ENCODE data around the gene SEMA5A. TPM values are rescaled to one million over a fixed set of nuclear protein-coding genes. Genes with fewer than 3 reads are reported as not detected.

SEMA5A gene
- total RNA-seq, 1 donor from 2014 or later, result 189 TPM

GRCh38 chr5:9399094-9399493 is 146.8 kb downstream of the SEMA5A start:
- Mint-ChIP-seq H3K36me3 (ENCODE audit: unreplicated experiment) (peaks cover 25% of the 10 kb centered on the region), H3K4me3 (ENCODE audit: unreplicated experiment) (no peak overlapping the region), H3K4me1 (ENCODE audit: unreplicated experiment) (peaks cover 16% of the 10 kb centered on the region), H3K27me3 (ENCODE audit: unreplicated experiment) (no peaks in the 10 kb centered on the region), H3K27ac (ENCODE audit: unreplicated experiment) (no peak overlapping the region), H3K9me3 (ENCODE audit: unreplicated experiment) (peaks cover 10% of the 10 kb centered on the region)
- no peak for TF ChIP-seq CTCF (IDR thresholded peaks at IDR 0.05)
- no peak for DNase-seq (ENCODE audit: extremely low spot score, unreplicated experiment)

GRCh38 chr5:9398227-9398626 is 147.6 kb downstream of the SEMA5A start:
- no peak overlapping the region for H3K4me3 Mint-ChIP-seq (ENCODE audit: unreplicated experiment)
- H3K36me3 Mint-ChIP-seq (ENCODE audit: unreplicated experiment), result peaks cover 25% of the 10 kb centered on the region
- H3K4me1 Mint-ChIP-seq (ENCODE audit: unreplicated experiment), result peaks cover 16% of the 10 kb centered on the region
- TF ChIP-seq CTCF (IDR thresholded peaks at IDR 0.05), result no peak
- DNase-seq (ENCODE audit: extremely low spot score, unreplicated experiment), result no peak
- H3K27me3 Mint-ChIP-seq (ENCODE audit: unreplicated experiment), result no peaks in the 10 kb centered on the region
- peaks cover 10% of the 10 kb centered on the region for H3K9me3 Mint-ChIP-seq (ENCODE audit: unreplicated experiment)
- no peak overlapping the region for H3K27ac Mint-ChIP-seq (ENCODE audit: unreplicated experiment)

GRCh38 chr5:9396285-9396770 is 149.5 kb downstream of the SEMA5A start:
- peaks cover 19% of the 10 kb centered on the region for H3K36me3 Mint-ChIP-seq (ENCODE audit: unreplicated experiment)
- peaks cover 10% of the 10 kb centered on the region for H3K9me3 Mint-ChIP-seq (ENCODE audit: unreplicated experiment)
- TF ChIP-seq CTCF (IDR thresholded peaks at IDR 0.05), result no peak
- H3K4me3 Mint-ChIP-seq (ENCODE audit: unreplicated experiment), result no peak overlapping the region
- peaks cover 16% of the 10 kb centered on the region for H3K4me1 Mint-ChIP-seq (ENCODE audit: unreplicated experiment)
- DNase-seq (ENCODE audit: extremely low spot score, unreplicated experiment), result no peak
- H3K27me3 Mint-ChIP-seq (ENCODE audit: unreplicated experiment), result no peaks in the 10 kb centered on the region
- H3K27ac Mint-ChIP-seq (ENCODE audit: unreplicated experiment), result no peak overlapping the region

- Mint-ChIP-seq H3K27ac (ENCODE audit: unreplicated experiment) (no peak overlapping the region), H3K9me3 (ENCODE audit: unreplicated experiment) (peaks cover 10% of the 10 kb centered on the region), H3K4me3 (ENCODE audit: unreplicated experiment) (no peak overlapping the region), H3K36me3 (ENCODE audit: unreplicated experiment) (peaks cover 16% of the 10 kb centered on the region), H3K27me3 (ENCODE audit: unreplicated experiment) (no peaks in the 10 kb centered on the region), H3K4me1 (ENCODE audit: unreplicated experiment) (peaks cover 16% of the 10 kb centered on the region)
- no peak for DNase-seq (ENCODE audit: extremely low spot score, unreplicated experiment)
- no peak for TF ChIP-seq CTCF (IDR thresholded peaks at IDR 0.05)
These were observed 150.2 kb downstream of the SEMA5A start for GRCh38 chr5:9395706-9396105.

- no peak for TF ChIP-seq CTCF (IDR thresholded peaks at IDR 0.05)
- peaks cover 3% of the 10 kb centered on the region for H3K9me3 Mint-ChIP-seq (ENCODE audit: unreplicated experiment)
- no peaks in the 10 kb centered on the region for H3K27me3 Mint-ChIP-seq (ENCODE audit: unreplicated experiment)
- peaks cover 22% of the 10 kb centered on the region for H3K4me1 Mint-ChIP-seq (ENCODE audit: unreplicated experiment)
- no peak overlapping the region for H3K27ac Mint-ChIP-seq (ENCODE audit: unreplicated experiment)
- DNase-seq (ENCODE audit: extremely low spot score, unreplicated experiment), result no peak
- H3K36me3 Mint-ChIP-seq (ENCODE audit: unreplicated experiment), result peaks cover 10% of the 10 kb centered on the region
- H3K4me3 Mint-ChIP-seq (ENCODE audit: unreplicated experiment), result no peak overlapping the region
These were observed 151.7 kb downstream of the SEMA5A start for GRCh38 chr5:9394221-9394620.
